Spleen (tissue), 3 donors: Measurements from ENCODE around the gene GRM1.

Experiments
- POLR2A ChIP-seq, 3 donors: fragments of 450-650 bp; IDR thresholded peaks; one replicate each; pipeline ENCODE4 v1.5.1; 2017; ENCODE audit warnings: antibody characterized with exemption in 3 of 3, mild to moderate bottlenecking in 1 of 3
- POLR2AphosphoS5 ChIP-seq, 3 donors: sonication (generic); formaldehyde crosslinking; IDR thresholded peaks; one replicate each; pipeline ENCODE4 v1.5.1; 2017; ENCODE audit warnings: antibody characterized with exemption in 3 of 3

GRCh38 chr6:146354451-146354850, 325.6 kb downstream of the GRM1 start:
- TF ChIP-seq POLR2A (IDR thresholded peaks at IDR 0.05) (no peak), POLR2AphosphoS5 (IDR thresholded peaks at IDR 0.05) (no peak)
